Ascending aorta (tissue), 2 donors: Measurements from ENCODE around the gene LYL1. TPM values are rescaled to one million over a fixed set of nuclear protein-coding genes. Genes with fewer than 3 reads are reported as not detected.

Experiments
- DNase-seq, 2 donors: peaks; one replicate each; pipeline ENCODE4 v3.0.0-alpha.2; 2019; ENCODE audit warnings: low spot score in 2 of 2
- H3K27ac ChIP-seq, 2 donors: fragments of 200-600 bp; sonication (generic); one replicate each; pipeline ENCODE4 v1.5.1; 2016 to 2017; ENCODE audit warnings: mild to moderate bottlenecking in 1 of 2
- H3K27me3 ChIP-seq: fragments of 200-600 bp; sonication (generic); one replicate; pipeline ENCODE4 v1.5.1; 2017
- H3K36me3 ChIP-seq, 2 donors: fragments of 200-600 bp; sonication (generic); one replicate each; pipeline ENCODE4 v1.5.1; 2016
- H3K4me1 ChIP-seq, 2 donors: fragments of 200-600 bp; sonication (generic); one replicate each; pipeline ENCODE4 v1.5.1; 2016 to 2017; ENCODE audit warnings: mild to moderate bottlenecking in 1 of 2
- H3K4me3 ChIP-seq, 2 donors: fragments of 200-600 bp; sonication (generic); one replicate each; pipeline ENCODE4 v1.5.1; 2016 to 2017; ENCODE audit warnings: mild to moderate bottlenecking in 1 of 2
- H3K9me3 ChIP-seq, 2 donors: fragments of 200-600 bp; sonication (generic); one replicate each; pipeline ENCODE4 v1.5.1; 2016
- CTCF ChIP-seq, 3 experiments: fragments of 200-600 bp in 2 of 3; fragments of 450-650 bp in 1 of 3; sonication (generic) in 2 of 3; IDR thresholded peaks; one replicate each; pipeline ENCODE4 v1.5.1; 2016 to 2019; ENCODE audit warnings: antibody characterized with exemption in 3 of 3, mild to moderate bottlenecking in 1 of 3, moderate library complexity in 1 of 3
- intact Hi-C: fragments of 100-400 bp; cut with DNase I; formaldehyde crosslinking; loops from one replicate; pipeline ENCODE4 v1.15.1; 2023
- total RNA-seq: library from RNA; depleted of rRNA; stranded (reverse); fragments of >200 nt; gene quantifications from one replicate; pipeline ENCODE4 v1.1.0, GENCODE V29; 2016

Gene LYL1
- total RNA-seq, 1 donor from 2014 or later: 46.7 TPM

- TF ChIP-seq CTCF (IDR thresholded peaks at IDR 0.05): no peak
- H3K36me3 ChIP-seq: peaks cover 8 to 15% of the 10 kb centered on the region in 2 donors
- DNase-seq: no peak
- no peaks in the 10 kb centered on the region for H3K27me3 ChIP-seq
- peaks cover 42 to 73% of the 10 kb centered on the region in 2 donors for H3K4me1 ChIP-seq
- peak overlapping the region; percentile 99 for H3K27ac ChIP-seq
- peak overlapping the region in 1 of 2 donors; percentile 49 for H3K4me3 ChIP-seq
- H3K9me3 ChIP-seq: no peaks in the 10 kb centered on the region
- intact Hi-C loops: no loop called here
Measured at GRCh38 chr19:13070425-13071140, 32.1 kb downstream of the LYL1 start.

- Histone ChIP-seq H3K4me3 (peak overlapping the region in 1 of 2 donors; percentile 49), H3K36me3 (peaks cover 8 to 12% of the 10 kb centered on the region in 2 donors), H3K9me3 (no peaks in the 10 kb centered on the region), H3K27me3 (no peaks in the 10 kb centered on the region), H3K27ac (peak overlapping the region; percentile 99), H3K4me1 (peaks cover 51 to 80% of the 10 kb centered on the region in 2 donors)
- no peak for DNase-seq
- intact Hi-C loops: no loop called here
- no peak for TF ChIP-seq CTCF (IDR thresholded peaks at IDR 0.05)
Measured at GRCh38 chr19:13069415-13070359, 33.0 kb downstream of the LYL1 start.

DNA sequence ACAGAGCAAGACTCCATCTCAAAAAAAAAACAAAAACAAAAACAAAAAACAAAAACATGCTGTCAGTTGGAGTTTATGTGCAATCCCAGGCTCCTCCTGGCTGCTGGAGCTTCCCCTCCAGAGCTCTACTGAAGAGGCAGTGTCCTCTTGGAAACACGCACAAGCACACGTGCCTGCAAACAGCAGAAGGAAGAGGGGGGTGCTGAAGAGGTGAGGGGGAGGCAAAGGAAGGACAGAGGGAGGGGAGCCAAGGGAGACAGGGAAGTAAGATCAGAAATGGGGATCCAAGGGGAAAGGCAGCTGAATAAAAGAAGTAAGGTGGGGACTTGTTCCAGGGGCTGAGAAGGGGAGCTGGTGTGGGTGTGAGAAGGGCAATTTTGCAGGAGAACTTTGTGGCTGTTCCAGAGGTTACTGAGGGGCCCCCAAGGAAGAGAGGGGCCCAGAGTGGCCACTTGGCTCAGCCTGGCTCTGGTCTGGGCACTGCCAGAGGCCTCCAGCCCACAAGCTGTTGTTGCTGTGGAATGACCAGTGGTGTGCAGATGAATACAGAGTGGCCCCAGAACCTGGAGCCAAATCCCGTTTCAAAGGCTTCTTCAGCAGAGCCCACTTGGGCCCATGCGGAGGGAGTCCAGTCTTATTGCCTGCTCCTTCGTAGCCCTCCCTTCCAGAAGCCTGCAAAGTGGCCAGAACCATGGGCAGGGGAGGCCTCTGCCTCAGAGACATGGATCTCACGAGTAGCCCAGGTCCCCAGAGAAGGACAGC is 34.4 kb downstream of the LYL1 start:
- Histone ChIP-seq H3K9me3 (no peaks in the 10 kb centered on the region), H3K36me3 (peaks cover under 1 to 4% of the 10 kb centered on the region in 2 donors), H3K27ac (peak overlapping the region; percentile 99), H3K4me3 (no peak overlapping the region), H3K4me1 (peaks cover 56 to 90% of the 10 kb centered on the region in 2 donors), H3K27me3 (no peaks in the 10 kb centered on the region)
- TF ChIP-seq CTCF (IDR thresholded peaks at IDR 0.05): no peak
- intact Hi-C loops: no loop called here
- no peak for DNase-seq

- no peak for TF ChIP-seq CTCF (IDR thresholded peaks at IDR 0.05)
- H3K36me3 ChIP-seq: no peaks in the 10 kb centered on the region
- intact Hi-C loops: no loop called here
- H3K27ac ChIP-seq: peak overlapping the region; percentile 99
- no peaks in the 10 kb centered on the region for H3K27me3 ChIP-seq
- H3K4me1 ChIP-seq: peaks cover 67 to 95% of the 10 kb centered on the region in 2 donors
- DNase-seq: no peak
- no peak overlapping the region for H3K4me3 ChIP-seq
- H3K9me3 ChIP-seq: no peaks in the 10 kb centered on the region
Measured at GRCh38 chr19:13066933-13067807, 35.5 kb downstream of the LYL1 start.
